Spleen (tissue), 11 donors: Measurements from ENCODE around the gene POLG. TPM values are rescaled to one million over a fixed set of nuclear protein-coding genes. Genes with fewer than 3 reads are reported as not detected.

Experiments
- DNase-seq: peaks from one replicate; pipeline ENCODE4 v3.0.0-alpha.2; 2020
- H3K27ac ChIP-seq, 8 donors: fragments of 200-600 bp; sonication (generic) in 7 of 8; 1 replicate in 4 of 8; 2 replicates in 4 of 8; pipeline versions ENCODE4 v1.5.0 to v1.8.0; 2016 to 2021; ENCODE audit warnings: inconsistent platforms in 4 of 8, mild to moderate bottlenecking in 4 of 8, moderate library complexity in 1 of 8
- H3K27me3 ChIP-seq, 7 donors: fragments of 200-600 bp; sonication (generic) in 6 of 7; replicated peaks in 1 of 7; 1 replicate in 4 of 7; 2 replicates in 3 of 7; pipeline versions ENCODE4 v1.5.0 to v1.8.0; 2016 to 2021; ENCODE audit warnings: inconsistent platforms in 3 of 7, mild to moderate bottlenecking in 1 of 7
- H3K36me3 ChIP-seq, 6 donors: fragments of 200-600 bp; sonication (generic) in 5 of 6; 1 replicate in 4 of 6; 2 replicates in 2 of 6; pipeline versions ENCODE4 v1.5.0 to v1.8.0; 2016 to 2021; ENCODE audit warnings: inconsistent platforms in 2 of 6
- H3K4me1 ChIP-seq, 6 donors: fragments of 200-600 bp; sonication (generic) in 5 of 6; 1 replicate in 3 of 6; 2 replicates in 3 of 6; pipeline versions ENCODE4 v1.5.0 to v1.8.0; 2016 to 2021; ENCODE audit warnings: inconsistent platforms in 3 of 6
- H3K4me3 ChIP-seq, 8 donors: fragments of 200-600 bp; sonication (generic) in 7 of 8; 1 replicate in 4 of 8; 2 replicates in 4 of 8; pipeline versions ENCODE4 v1.5.0 to v1.8.0; 2016 to 2021; ENCODE audit warnings: inconsistent platforms in 4 of 8, mild to moderate bottlenecking in 4 of 8, moderate library complexity in 2 of 8
- H3K9me3 ChIP-seq, 8 donors: fragments of 200-600 bp; sonication (generic) in 7 of 8; 1 replicate in 4 of 8; 2 replicates in 4 of 8; pipeline versions ENCODE4 v1.5.0 to v1.8.0; 2016 to 2021; ENCODE audit warnings: inconsistent platforms in 4 of 8
- POLR2A ChIP-seq, 3 donors: fragments of 450-650 bp; IDR thresholded peaks; one replicate each; pipeline ENCODE4 v1.5.1; 2017; ENCODE audit warnings: antibody characterized with exemption in 3 of 3, mild to moderate bottlenecking in 1 of 3
- POLR2AphosphoS5 ChIP-seq, 3 donors: sonication (generic); formaldehyde crosslinking; IDR thresholded peaks; one replicate each; pipeline ENCODE4 v1.5.1; 2017; ENCODE audit warnings: antibody characterized with exemption in 3 of 3
- WGBS, 5 donors: extraction: QIAGEN DNeasy Blood & Tissue Kit in 3 of 5; methylation state at CpG; one replicate each; pipeline versions ENCODE4 v1.1.5 to v1.1.7; 2013 to 2018; 5-methylcytosine and 5-hydroxymethylcytosine counted together
- intact Hi-C: fragments of 100-400 bp; cut with DNase I; formaldehyde crosslinking; loops from one replicate; pipeline ENCODE4 v1.15.0; 2023; ENCODE audit warnings: low total_unique reads
- polyA plus RNA-seq, 3 donors: library from polyadenylated mRNA; stranded (reverse); fragments of 200-250 nt; gene quantifications; one replicate each; pipeline ENCODE4 v1.2.1, GENCODE V29; 2013
- total RNA-seq, 7 donors: library from RNA; depleted of rRNA in 3 of 7; stranded (reverse); fragments of >200 nt in 3 of 7; fragmentation: NEBNext Ultra II Directional in 4 of 7; extraction: Animal tissue kit (Norgen Biotek cat#: 25700) in 4 of 7; gene quantifications; one replicate each; pipeline versions ENCODE4 v1.1.0 to v1.2.1, GENCODE V29; 2016 to 2021
- TF ChIP-seq, protein P1 (sequence below), 11 experiments: fragments of 200-600 bp in 7 of 11; fragments of 450-650 bp in 4 of 11; sonication (generic) in 4 of 11; IDR thresholded peaks in 8 of 11; conservative IDR thresholded peaks in 3 of 11; 1 replicate in 7 of 11; 2 replicates in 4 of 11; pipeline versions ENCODE4 v1.4.0 to v1.8.0; 2016 to 2021; ENCODE audit warnings: antibody characterized with exemption in 11 of 11, inconsistent platforms in 4 of 11, mild to moderate bottlenecking in 1 of 11
- donor health status: healthy with polysubstance abuse.
- donor health status: DM: no; HTN: no; CAD: no; lungs with moderate emphysema.
- donor health status: DM: no; HTN: no; CAD: no.
- donor health status: Bipolar disorder and iron deficiency.
- donor health status: healthy.
- donor health status: DM: no; HTN: no; CAD: no.
- donor health status: DM: yes; HTN: yes; CAD: no.

Gene POLG
- total and polyA plus RNA-seq, 10 donors = 38.3 to 105 (median 68.3) TPM

DNA sequence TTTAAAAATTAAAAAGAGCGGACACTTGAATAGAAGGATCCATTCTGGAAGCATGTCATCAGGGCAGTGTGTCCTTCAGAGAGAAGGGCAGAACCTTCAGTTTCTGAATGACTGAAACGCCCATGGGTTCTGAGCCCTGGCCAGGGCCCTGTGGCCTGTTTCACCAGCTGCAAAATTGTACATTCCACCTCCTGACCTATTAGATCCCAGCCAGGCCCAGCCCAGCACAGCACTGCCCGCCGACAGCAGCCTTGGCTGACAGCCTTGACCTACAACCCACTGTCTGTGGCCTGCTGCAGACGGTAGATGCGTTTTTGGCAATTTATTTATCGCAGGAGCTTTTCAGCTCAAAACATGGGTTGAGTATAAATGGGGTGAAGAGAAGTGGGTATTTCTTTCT is 5.9 kb upstream of the POLG start:
- H3K4me1 ChIP-seq = peaks cover 0 to 7% (median 4%) of the 10 kb centered on the region in 6 donors
- TF ChIP-seq, protein P1, sequence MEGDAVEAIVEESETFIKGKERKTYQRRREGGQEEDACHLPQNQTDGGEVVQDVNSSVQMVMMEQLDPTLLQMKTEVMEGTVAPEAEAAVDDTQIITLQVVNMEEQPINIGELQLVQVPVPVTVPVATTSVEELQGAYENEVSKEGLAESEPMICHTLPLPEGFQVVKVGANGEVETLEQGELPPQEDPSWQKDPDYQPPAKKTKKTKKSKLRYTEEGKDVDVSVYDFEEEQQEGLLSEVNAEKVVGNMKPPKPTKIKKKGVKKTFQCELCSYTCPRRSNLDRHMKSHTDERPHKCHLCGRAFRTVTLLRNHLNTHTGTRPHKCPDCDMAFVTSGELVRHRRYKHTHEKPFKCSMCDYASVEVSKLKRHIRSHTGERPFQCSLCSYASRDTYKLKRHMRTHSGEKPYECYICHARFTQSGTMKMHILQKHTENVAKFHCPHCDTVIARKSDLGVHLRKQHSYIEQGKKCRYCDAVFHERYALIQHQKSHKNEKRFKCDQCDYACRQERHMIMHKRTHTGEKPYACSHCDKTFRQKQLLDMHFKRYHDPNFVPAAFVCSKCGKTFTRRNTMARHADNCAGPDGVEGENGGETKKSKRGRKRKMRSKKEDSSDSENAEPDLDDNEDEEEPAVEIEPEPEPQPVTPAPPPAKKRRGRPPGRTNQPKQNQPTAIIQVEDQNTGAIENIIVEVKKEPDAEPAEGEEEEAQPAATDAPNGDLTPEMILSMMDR (IDR thresholded peaks at IDR 0.05 in 8 of 11, conservative IDR thresholded peaks at IDR 0.05 in 3 of 11) = no peak
- no peak for TF ChIP-seq POLR2A (IDR thresholded peaks at IDR 0.05)
- no peak for TF ChIP-seq POLR2AphosphoS5 (IDR thresholded peaks at IDR 0.05)
- DNase-seq = peak; percentile 60
- no peaks in the 10 kb centered on the region for H3K36me3 ChIP-seq
- H3K9me3 ChIP-seq = no peaks in the 10 kb centered on the region
- peaks cover 0 to 19% (median 0%) of the 10 kb centered on the region in 7 donors for H3K27me3 ChIP-seq
- no peak overlapping the region for H3K27ac ChIP-seq
- intact Hi-C loops = no loop called here
- 68 to 87% (median 74%) methylated on average over 7 of the region's 7 CpGs for WGBS, 5 donors
- no peak overlapping the region for H3K4me3 ChIP-seq

DNA sequence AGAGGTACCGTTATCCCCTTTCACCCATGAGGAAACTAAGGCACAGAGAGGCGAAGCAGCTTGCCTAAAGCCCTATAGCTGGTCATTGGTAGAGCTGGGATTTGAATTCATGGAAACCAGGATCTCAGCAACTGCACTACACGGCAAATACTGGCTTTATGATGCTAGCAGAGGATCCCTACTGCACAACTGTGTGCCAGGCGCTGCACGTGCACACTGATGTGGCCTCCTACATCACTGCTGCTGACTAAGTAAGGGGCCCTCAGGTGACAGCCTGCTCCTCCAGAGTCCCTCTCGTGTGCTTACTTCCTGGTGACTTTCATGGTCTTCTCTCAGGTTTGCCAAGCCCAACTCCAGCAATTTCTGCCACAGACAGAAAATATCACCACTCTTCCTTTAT is 3.4 kb upstream of the POLG start:
- no peaks in the 10 kb centered on the region for H3K9me3 ChIP-seq
- 83 to 87% (median 84%) methylated on average over 5 to 6 of the region's 6 CpGs for WGBS, 5 donors
- peaks cover 9 to 25% (median 19%) of the 10 kb centered on the region in 6 donors for H3K4me1 ChIP-seq
- intact Hi-C loops = no loop called here
- no peaks in the 10 kb centered on the region for H3K27me3 ChIP-seq
- H3K4me3 ChIP-seq = no peak overlapping the region
- no peak for TF ChIP-seq POLR2AphosphoS5 (IDR thresholded peaks at IDR 0.05)
- no peak for TF ChIP-seq POLR2A (IDR thresholded peaks at IDR 0.05)
- TF ChIP-seq, protein P1 (IDR thresholded peaks at IDR 0.05 in 8 of 11, conservative IDR thresholded peaks at IDR 0.05 in 3 of 11) = no peak
- DNase-seq = no peak
- H3K27ac ChIP-seq = no peak overlapping the region
- H3K36me3 ChIP-seq = peaks cover 0 to 6% (median 5%) of the 10 kb centered on the region in 6 donors

DNA sequence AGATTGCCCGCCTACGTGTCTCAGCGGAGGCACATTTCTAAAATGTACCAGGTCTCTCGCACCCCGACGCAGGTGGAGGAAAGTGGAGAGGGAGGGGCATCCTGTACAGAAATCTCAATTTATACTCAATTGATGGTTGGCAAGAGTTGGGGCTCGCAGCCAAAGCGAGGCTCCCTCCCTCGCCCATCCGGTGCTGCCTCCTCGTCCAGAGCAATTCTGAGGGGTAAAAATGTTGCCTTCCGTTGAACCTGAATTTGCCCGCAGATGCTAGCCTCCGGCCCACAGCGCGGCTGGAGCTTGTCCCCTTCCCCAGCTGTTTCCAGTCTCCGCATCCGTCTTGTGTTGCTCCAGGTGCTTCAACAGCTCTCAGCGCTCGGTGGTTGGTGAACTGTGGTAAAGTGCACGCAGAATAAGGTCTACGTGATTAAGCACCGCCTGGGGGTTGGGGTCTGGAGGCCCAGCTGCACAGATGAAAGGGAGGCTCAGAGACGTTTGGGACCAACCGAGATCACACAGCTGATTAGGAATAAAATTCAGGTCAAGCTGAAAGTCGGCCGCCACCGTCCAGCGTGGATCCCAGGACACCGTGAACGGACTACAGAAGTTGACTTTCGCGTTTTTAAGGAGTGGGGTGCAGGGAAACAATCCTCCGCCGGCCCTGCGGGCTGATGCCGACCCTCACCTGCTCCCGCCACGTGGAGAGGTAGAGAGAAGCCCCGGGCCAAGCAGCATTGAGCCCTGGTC is 846 bp upstream of the POLG start:
- intact Hi-C loops = no loop called here
- Histone ChIP-seq H3K27ac (peak overlapping the region; percentile 61 to 98 (median 96)), H3K4me3 (peak overlapping the region; percentile 43 to 88 (median 80)), H3K27me3 (no peaks in the 10 kb centered on the region), H3K9me3 (no peaks in the 10 kb centered on the region), H3K4me1 (peaks cover 32 to 51% (median 44%) of the 10 kb centered on the region in 6 donors), H3K36me3 (peaks cover 0 to 31% (median 26%) of the 10 kb centered on the region in 6 donors)
- WGBS, 5 donors = 5 to 13% (median 7%) methylated on average over 33 to 40 of the region's 40 CpGs
- no peak for TF ChIP-seq POLR2AphosphoS5 (IDR thresholded peaks at IDR 0.05)
- DNase-seq = no peak

DNA sequence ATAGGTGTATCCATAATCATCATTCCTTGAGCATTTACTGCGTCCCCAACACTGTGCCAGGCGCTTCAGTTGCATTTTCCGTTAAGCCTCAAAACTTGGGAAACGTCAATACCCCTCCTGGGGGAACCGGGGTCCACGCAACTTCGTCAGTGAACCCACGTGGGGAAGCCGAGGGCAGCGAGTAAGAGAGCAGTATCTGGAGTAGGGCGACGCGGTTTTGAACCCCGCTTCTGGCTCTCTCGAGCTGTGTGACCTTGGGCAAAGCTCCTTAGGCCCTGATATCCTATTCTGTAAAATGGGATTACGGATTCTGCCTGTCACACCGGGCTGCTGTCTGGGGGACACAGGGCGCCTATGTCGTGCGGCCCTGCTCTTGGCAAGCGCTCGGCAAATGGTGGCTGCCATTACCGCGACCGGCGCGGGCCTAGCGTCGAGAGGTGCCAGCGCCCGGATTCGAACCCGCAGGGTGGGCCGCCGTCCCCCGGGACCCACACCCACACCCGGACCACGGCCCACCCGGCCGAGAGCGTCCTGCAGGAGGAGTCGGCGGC is 590 bp downstream of the POLG start:
- H3K27ac ChIP-seq = peak overlapping the region; percentile 80 to 98 (median 96)
- WGBS, 5 donors = 2 to 5% (median 3%) methylated on average over 16 to 43 of the region's 43 CpGs
- TF ChIP-seq POLR2AphosphoS5 (IDR thresholded peaks at IDR 0.05) = no peak
- TF ChIP-seq, protein P1 (IDR thresholded peaks at IDR 0.05 in 8 of 11, conservative IDR thresholded peaks at IDR 0.05 in 3 of 11) = no peak
- TF ChIP-seq POLR2A (IDR thresholded peaks at IDR 0.05) = no peak
- H3K4me3 ChIP-seq = peak overlapping the region; percentile 78 to 95 (median 84)
- intact Hi-C loops = no loop called here
- H3K27me3 ChIP-seq = no peaks in the 10 kb centered on the region
- peaks cover 0 to 46% (median 40%) of the 10 kb centered on the region in 6 donors for H3K36me3 ChIP-seq
- peaks cover 46 to 65% (median 58%) of the 10 kb centered on the region in 6 donors for H3K4me1 ChIP-seq
- H3K9me3 ChIP-seq = no peaks in the 10 kb centered on the region
- no peak for DNase-seq
